Right lobe of liver (tissue), 6 donors: ENCODE results near the gene RAB11FIP4. TPM values are rescaled to one million over a fixed set of nuclear protein-coding genes. Genes with fewer than 3 reads are reported as not detected.

Experiments used
- ATAC-seq, 4 donors: fragments of 200-7000 bp; cut with Tn5 transposase; one replicate each; pipeline ENCODE4 v1.9.1; 2020; ENCODE audit warnings: mild to moderate bottlenecking in 4 of 4, moderate library complexity in 4 of 4
- DNase-seq, 3 donors: peaks; one replicate each; pipeline ENCODE4 v3.0.0-alpha.2; 2020
- H3K27ac ChIP-seq, 3 donors: fragments of 200-600 bp; one replicate each; pipeline ENCODE4 v1.8.0; 2022
- H3K27me3 ChIP-seq, 2 donors: fragments of 200-600 bp; one replicate each; pipeline ENCODE4 v1.8.0; 2022
- H3K36me3 ChIP-seq, 4 donors: fragments of 200-600 bp; sonication (generic) in 1 of 4; one replicate each; pipeline versions ENCODE4 v1.5.1 to v1.8.0; 2017 to 2022; ENCODE audit warnings: control low read depth in 1 of 4
- H3K4me1 ChIP-seq, 4 donors: fragments of 200-600 bp; sonication (generic) in 1 of 4; one replicate each; pipeline versions ENCODE4 v1.5.1 to v1.8.0; 2017 to 2022; ENCODE audit warnings: control low read depth in 1 of 4
- H3K4me3 ChIP-seq, 3 donors: fragments of 200-600 bp; one replicate each; pipeline ENCODE4 v1.8.0; 2022
- H3K9me3 ChIP-seq, 4 donors: fragments of 200-600 bp; sonication (generic) in 1 of 4; one replicate each; pipeline versions ENCODE4 v1.5.1 to v1.8.0; 2017 to 2022; ENCODE audit warnings: control low read depth in 1 of 4
- CTCF ChIP-seq, 4 donors: fragments of 200-600 bp in 3 of 4; fragments of 450-650 bp in 1 of 4; IDR thresholded peaks; one replicate each; pipeline versions ENCODE4 v1.5.1 to v1.8.0; 2016 to 2022; ENCODE audit warnings: antibody characterized with exemption in 4 of 4, mild to moderate bottlenecking in 2 of 4
- POLR2A ChIP-seq: fragments of 450-650 bp; IDR thresholded peaks from one replicate; pipeline ENCODE4 v1.6.1; 2017; ENCODE audit warnings: antibody characterized with exemption, mild to moderate bottlenecking
- WGBS: methylation state at CpG from one replicate; pipeline ENCODE4 v1.1.6; 2018; ENCODE audit warnings: low coverage, low lambda C conversion rate; ENCODE audit not compliant: insufficient coverage; ENCODE audit errors: missing lambda C conversion rate; 5-methylcytosine and 5-hydroxymethylcytosine counted together
- intact Hi-C, 2 donors: fragments of 100-400 bp; cut with DNase I; formaldehyde crosslinking; loops; one replicate each; pipeline versions ENCODE4 v1.11.2 to v1.14.1; 2022
- microRNA counts: library from miRNA; unstranded; fragments of <30 nt; microRNA quantifications from one replicate; lab custom pipeline; 2016
- microRNA-seq, 2 donors: library from miRNA; unstranded; fragments of <30 nt; microRNA quantifications; one replicate each; pipeline ENCODE4, GENCODE V29; 2019 to 2020
- small RNA-seq, 2 experiments: library from RNA; depleted of rRNA; stranded (forward); fragments of <200 nt; gene quantifications; one replicate each; pipeline ENCODE3, GENCODE V24; 2016
- total RNA-seq, 6 experiments: library from RNA; depleted of rRNA in 2 of 6; stranded (reverse); fragments of >200 nt in 2 of 6; fragmentation: NEBNext Ultra II Directional in 3 of 6; extraction: Animal tissue kit (Norgen Biotek cat#: 25700) in 3 of 6; gene quantifications; one replicate each; pipeline versions ENCODE4 v1.1.0 to v1.2.4, GENCODE V29; 2016 to 2023
- donor health status: DM: no; HTN: yes; CAD: no.
- donor health status: DM: no; HTN: no; CAD: no.
- donor health status: DM: no; HTN: no; CAD: no.
- donor health status: DM: no; HTN: yes; CAD: no.
- donor health status: DM: no; HTN: yes; CAD: no.

The RAB11FIP4 gene
- total RNA-seq, 6 experiments from 2014 or later: 3.5 to 6.6 (median 4.6) TPM

GRCh38 chr17:31585280-31585630 is 193.8 kb downstream of the RAB11FIP4 start:
- ATAC-seq: no peak
- no peaks in the 10 kb centered on the region for H3K9me3 ChIP-seq
- intact Hi-C loops: no loop called here
- no peaks in the 10 kb centered on the region for H3K27me3 ChIP-seq
- H3K4me1 ChIP-seq: peaks cover 0 to 19% (median 2%) of the 10 kb centered on the region in 4 donors
- no peak overlapping the region for H3K27ac ChIP-seq
- TF ChIP-seq CTCF (IDR thresholded peaks at IDR 0.05) (no peak), POLR2A (no peak)
- no peak for DNase-seq
- 53% methylated on average over 3 of the region's 6 CpGs for WGBS
- H3K36me3 ChIP-seq: no peaks in the 10 kb centered on the region
- H3K4me3 ChIP-seq: no peak overlapping the region

GRCh38 chr17:31586946-31587345 is 195.5 kb downstream of the RAB11FIP4 start:
- no peak for DNase-seq
- intact Hi-C loops: no loop called here
- Histone ChIP-seq H3K27ac (no peak overlapping the region), H3K36me3 (peaks cover 0 to 7% (median 1%) of the 10 kb centered on the region in 4 donors), H3K4me3 (no peak overlapping the region), H3K27me3 (no peaks in the 10 kb centered on the region), H3K4me1 (peaks cover 0 to 2% (median 0%) of the 10 kb centered on the region in 4 donors), H3K9me3 (no peaks in the 10 kb centered on the region)
- no peak for TF ChIP-seq CTCF (IDR thresholded peaks at IDR 0.05)
- no peak for TF ChIP-seq POLR2A
- ATAC-seq: no peak
- WGBS: 67% methylated on average over 4 of the region's 5 CpGs

GRCh38 chr17:31587462-31587861 is 196.0 kb downstream of the RAB11FIP4 start:
- TF ChIP-seq POLR2A (no peak), CTCF (IDR thresholded peaks at IDR 0.05) (no peak)
- Histone ChIP-seq H3K9me3 (no peaks in the 10 kb centered on the region), H3K27ac (no peak overlapping the region), H3K4me1 (no peaks in the 10 kb centered on the region), H3K4me3 (no peak overlapping the region), H3K27me3 (no peaks in the 10 kb centered on the region), H3K36me3 (peaks cover 0 to 7% (median 3%) of the 10 kb centered on the region in 4 donors)
- ATAC-seq: no peak
- DNase-seq: no peak
- intact Hi-C loops: no loop called here
- WGBS: 50% methylated on average over 1 of the region's 4 CpGs

MicroRNAs within 50 kb of the gene (microRNA counts, 767-probe panel; counts per million panel counts)
- microRNA hsa-miR-193a-3p (lab: Ali Mortazavi, UCI): 237 counts per million
- 7,587 counts per million, percentile 24 among the panel's probes with 10 or more counts for microRNA hsa-miR-193a-5p (lab: Ali Mortazavi, UCI)

Small RNA genes lying within 50 kb of the gene (microRNA-seq; reads per million reads assigned to microRNA genes)
- gene MIR193A: 1,915 to 2,077 reads per million in 2 donors
- gene MIR365B: 1.3 to 4.9 reads per million in 2 donors
- 1.7 to 1.9 reads per million in 2 donors for gene MIR4725

Small RNA genes lying within 50 kb of the gene (small RNA-seq; reads per million reads assigned to genes)
- 3.4 to 6.2 reads per million in 2 experiments for gene MIR193A
- gene MIR4725: 0 to 0.19 reads per million in 2 experiments
- 0 reads per million in 2 experiments for gene RN7SL45P
- 0 reads per million in 2 experiments for gene RN7SL79P
- gene RNU6ATAC7P: 0 reads per million in 2 experiments

Other genes starting within 250 kb of the RAB11FIP4 start
- under 1 TPM in 2 of 6 experiments, not detected in 4; 0.29 to 0.62 TPM for gene OMG, start 94.4 kb upstream of the RAB11FIP4 start, total RNA-seq
- 1 to 10 TPM; 1.5 to 9.4 (median 4.9) TPM for gene EVI2B, start 77.6 kb upstream of the RAB11FIP4 start, total RNA-seq
- 1 to 10 TPM in 5 of 6 experiments, under 1 TPM in 1; 0.26 to 5.5 (median 2.4) TPM for gene EVI2A, start 70.1 kb upstream of the RAB11FIP4 start, total RNA-seq